GM18867 (cell line): ENCODE measurements around the gene EEF1AKMT2.
A peak's percentile ranks its signal among the peaks of the same experiment; 100 is the strongest.

Experiments used
- ATAC-seq: cut with Tn5 transposase; IDR thresholded peaks from one replicate; pipeline ENCODE4 v1.9.1; 2021; ENCODE audit warnings: mild to moderate bottlenecking, moderate library complexity; ENCODE audit not compliant: unreplicated experiment

Gene EEF1AKMT2

DNA sequence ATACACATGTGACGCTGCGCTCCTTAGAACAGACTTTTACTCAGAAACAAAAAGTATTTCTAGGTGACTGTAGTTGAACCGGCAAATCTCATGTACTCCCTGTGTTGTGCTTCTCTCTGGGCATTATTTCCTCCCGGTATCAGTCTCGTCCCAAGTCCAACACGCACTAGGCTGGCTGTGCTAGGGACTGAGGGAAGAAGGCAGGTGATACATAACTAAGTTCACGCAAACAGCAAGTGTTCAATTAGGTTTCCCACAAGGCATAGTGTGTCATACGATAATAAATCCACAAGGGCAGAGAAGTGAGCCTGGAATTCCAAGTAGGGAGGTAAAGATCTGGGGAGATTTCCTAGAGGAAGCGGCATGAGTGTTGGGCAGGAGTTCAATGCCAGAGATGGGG lies 67.9 kb downstream of the EEF1AKMT2 start:
- no peak for ATAC-seq

DNA sequence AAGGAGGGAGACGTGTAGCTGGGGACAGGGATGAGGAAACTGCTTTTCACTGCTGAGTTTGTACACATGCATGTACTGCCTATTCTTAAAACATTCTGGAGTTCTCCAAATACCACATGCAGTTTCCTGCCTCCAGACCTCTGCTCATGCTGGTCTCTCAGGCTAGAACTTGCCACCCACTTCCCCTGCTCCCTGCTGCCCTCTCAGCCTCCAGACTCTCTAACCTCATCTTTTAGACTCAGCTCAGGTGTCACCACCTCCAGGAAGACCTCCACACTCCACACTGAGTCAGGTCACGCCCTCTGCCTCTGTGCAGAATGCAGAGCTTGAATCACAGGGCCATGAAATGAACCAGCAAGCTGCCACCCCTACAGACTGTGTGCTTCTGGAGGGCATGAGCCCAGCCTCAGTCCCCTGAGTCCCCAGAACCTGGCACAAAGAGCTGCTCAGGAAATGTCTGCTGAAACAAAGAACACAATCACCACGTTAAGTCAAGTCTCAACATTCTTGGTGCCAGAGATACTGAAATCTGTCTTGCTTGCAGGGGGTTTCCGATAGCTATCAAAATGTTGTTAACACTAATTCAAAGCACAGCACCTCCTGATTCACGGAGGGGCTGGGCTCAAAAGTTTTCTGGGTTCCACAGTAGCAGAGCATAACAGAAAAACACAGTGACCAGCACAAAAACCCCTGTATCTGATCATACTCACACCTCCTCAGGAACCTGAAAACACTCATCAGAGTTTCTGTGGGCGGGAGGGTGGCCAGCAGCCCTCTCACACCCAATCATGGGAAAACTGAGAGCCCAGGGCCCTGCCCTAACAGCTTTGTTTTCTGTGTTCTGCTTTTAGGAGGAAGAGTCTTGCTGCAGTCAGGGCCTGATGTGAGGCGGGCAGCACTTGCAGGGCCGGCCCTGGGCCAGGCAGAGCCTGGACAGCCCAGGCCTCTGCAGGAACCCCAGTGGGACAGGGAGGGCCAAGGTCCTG lies 68.6 kb downstream of the EEF1AKMT2 start:
- ATAC-seq: peak; percentile 77

DNA sequence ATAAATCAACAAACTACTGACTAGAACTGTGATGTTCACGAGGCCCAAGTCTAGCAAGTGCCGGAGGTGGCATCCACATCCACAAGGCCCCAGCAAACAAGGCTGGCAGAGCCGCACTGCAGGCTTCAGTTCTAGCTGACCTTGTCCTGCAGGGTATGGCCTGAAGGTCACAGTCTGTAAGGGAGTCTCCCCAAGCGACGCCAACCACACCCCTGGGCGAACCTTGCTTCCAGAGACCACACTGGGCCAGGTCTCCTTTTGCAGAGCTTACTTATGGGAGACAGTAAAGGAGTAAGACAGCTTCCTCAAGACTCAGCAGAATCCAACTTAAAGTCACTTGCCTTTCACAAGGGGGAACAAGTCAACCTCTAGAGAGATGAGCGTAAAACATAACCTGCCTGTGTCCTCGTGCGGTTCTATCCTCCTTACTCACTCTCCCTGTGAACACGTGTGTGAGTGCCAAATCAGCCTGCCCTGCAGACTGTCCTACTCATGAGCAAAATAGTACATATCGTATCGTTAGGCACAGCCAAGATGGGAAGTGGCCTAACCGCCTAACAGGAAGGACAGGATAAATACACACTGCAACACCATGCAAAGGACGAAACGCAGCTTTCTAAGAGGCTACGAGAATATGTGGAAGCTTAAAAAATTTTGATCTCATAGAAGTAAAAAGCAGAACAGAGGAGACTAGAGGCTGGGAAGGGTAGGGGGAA lies 70.2 kb downstream of the EEF1AKMT2 start:
- no peak for ATAC-seq

DNA sequence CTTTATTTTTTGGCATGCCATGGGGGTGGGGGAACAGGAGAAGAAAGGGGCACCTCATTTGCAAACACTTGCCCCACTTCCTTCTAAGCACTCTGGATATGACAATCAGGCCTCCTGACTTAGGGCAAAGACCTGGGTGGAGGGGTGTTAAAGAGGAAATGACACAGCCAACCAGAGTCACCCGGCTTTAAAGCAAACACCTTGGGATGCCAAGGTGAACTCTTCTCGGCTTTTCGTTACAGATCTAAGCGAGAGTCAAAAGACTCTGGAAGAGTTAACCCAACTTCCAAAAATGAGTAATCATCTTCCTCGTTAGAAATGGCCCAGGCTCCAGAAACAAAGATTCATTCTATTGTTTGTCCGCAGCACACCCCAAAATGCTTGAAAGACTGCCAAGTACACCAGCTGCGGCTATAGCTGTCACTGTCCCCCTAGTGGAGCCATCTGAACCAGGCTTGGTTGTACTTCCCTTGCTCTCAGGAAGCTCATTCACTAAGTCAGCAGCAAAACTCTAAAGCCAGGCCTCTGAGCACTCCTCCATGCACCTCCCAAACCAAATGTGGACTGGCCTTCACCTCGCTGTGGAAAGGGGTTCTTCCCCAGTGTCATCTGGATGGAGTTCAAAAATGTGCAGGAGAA lies 72.4 kb downstream of the EEF1AKMT2 start:
- ATAC-seq: peak; percentile 48

DNA sequence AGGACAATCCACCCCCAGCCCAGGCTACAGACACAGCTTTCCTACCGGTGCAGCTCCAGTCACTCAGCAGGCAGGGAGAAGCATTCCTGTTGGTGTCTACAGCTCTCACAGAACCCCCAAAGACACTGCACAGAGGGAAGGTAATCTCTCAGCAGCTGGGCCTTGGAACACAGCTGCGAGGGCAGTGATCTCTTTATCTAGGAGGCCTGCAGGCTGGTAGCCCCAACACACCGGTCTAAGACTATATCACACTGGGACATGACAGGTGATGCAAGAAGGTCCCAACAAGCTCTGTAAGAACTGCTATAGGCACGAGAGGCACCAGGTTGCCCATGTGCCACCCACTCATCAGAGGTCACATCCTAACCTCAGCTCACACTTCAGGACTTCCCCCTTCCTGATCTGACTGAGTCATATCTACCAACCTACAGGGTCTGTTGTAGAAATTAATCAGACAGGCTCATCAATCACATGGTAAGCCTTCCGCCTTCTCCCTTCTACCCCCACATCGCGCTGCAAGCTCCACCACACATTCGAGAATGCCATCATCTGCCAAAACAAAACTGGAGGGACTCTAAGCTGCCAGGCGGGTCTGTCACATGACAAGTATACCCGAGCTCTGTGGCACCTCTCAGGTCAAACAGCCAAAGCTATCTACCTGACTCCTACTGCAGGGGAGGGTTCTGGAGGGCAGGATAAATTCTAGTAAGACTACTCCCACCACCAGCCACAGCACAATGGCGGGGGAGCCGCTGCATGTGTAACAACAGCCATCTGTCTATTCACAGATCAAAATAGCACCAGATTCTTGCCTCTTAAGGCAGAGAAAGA lies 73.6 kb downstream of the EEF1AKMT2 start:
- ATAC-seq: peak; percentile 67

DNA sequence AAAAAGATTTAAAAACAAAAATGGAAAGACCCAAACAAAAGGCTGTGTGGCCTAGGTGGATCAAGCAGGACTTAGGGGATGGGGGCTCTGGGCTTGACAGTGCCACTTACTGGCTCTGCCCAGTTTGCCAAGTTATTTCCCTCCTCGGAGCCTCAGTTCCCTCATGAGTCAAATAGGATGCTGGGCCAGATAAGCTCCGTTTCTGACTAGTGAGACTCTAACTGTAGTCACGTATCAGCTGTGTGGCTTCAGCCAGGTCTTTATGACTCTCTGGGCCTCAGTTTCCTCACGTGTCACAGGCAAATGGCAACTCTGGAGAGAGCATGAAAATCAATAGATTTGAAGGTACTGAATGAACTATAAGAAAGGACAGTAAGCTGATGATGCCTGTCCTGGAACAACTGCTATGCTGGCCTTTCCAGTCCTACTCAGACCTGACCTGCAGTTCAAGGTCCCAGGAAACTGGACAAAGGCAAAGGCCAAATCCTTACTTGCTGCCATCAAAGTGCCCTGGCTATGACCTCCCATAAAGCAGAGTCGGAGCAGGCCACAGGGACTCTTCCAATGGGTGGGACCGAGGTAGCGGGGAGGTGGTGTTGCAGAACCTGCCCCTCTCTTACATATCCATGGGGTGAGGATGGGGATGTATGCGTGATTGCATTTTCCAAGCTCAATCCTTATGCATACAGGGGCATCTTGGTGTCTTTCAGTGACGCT lies 74.5 kb downstream of the EEF1AKMT2 start:
- ATAC-seq: no peak

GRCh38 chr10:124716369-124716768 lies 75.3 kb downstream of the EEF1AKMT2 start:
- no peak for ATAC-seq

GRCh38 chr10:124715439-124715838 lies 76.2 kb downstream of the EEF1AKMT2 start:
- ATAC-seq: no peak

DNA sequence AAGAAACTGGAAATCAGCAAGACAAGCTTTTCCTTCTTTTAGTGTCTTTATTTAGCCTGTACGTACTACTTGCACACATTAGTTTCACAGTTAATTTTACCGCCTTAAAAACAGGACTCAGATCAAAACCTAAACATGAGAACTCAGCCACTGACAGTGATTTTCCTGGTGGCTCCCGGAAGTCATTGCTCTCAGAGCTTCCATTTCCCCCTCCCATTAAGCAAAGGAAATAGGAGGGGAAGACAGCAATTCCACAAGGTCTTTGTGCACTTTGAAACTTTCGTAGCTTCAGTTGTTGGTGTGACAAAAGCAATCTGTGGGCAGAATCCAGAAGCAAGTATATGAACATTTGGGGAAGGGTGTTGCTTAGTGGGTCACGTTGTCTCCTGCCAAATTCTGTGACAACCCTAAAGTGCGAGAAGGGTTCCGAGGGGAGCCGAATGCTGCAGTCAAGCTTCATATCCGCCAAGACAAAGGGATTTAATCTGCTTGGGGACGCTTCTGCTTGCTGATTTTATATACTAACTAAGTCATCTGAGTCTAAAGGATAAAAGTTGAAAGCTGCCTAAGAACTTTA lies 77.9 kb downstream of the EEF1AKMT2 start:
- ATAC-seq: no peak

GRCh38 chr10:124712704-124713407 lies 78.8 kb downstream of the EEF1AKMT2 start:
- ATAC-seq: no peak

GRCh38 chr10:124711145-124711544 lies 80.5 kb downstream of the EEF1AKMT2 start:
- no peak for ATAC-seq

- no peak for ATAC-seq
These were observed 81.3 kb downstream of the EEF1AKMT2 start for GRCh38 chr10:124710266-124710881.

- ATAC-seq: no peak
These were observed 81.8 kb downstream of the EEF1AKMT2 start for GRCh38 chr10:124709861-124710260.

GRCh38 chr10:124708922-124709520 lies 82.7 kb downstream of the EEF1AKMT2 start:
- ATAC-seq: no peak

DNA sequence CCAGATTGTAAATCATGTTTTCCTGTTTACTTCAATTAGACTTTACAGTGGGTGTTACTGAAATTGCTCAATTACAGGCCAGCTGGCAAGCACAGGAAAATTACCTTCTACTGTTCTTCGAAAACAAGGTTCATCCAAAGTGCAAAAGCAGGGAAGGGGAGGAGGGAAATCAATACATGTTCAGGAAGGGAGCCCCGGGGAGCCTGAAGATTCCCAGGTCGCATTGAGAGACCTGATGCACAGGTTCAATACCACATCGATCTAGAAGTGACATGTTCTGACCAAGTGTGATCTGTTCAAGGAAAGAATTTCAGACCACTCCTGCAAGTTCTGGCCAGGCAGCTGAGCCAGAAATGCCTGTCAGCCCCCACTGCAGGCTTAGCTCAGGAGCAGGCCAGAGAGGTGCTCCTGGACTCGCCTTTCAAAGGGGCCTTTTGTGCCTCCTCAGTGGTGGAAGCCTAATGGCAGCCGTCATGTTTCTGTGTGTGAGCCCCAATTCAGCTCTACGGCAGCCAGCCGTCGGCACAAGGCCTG lies 83.4 kb downstream of the EEF1AKMT2 start:
- ATAC-seq: no peak
